Activated T-cell treated with anti-CD3 and anti-CD28 coated beads, Interleukin-2, amount 50 U/mL, for 48 hours (primary cell): Measurements from ENCODE around the gene ATP10A.

Source experiments
- DNase-seq, 2 experiments: peaks; one replicate each; pipeline ENCODE4 v3.0.0-alpha.2; 2020

Gene ATP10A

DNA sequence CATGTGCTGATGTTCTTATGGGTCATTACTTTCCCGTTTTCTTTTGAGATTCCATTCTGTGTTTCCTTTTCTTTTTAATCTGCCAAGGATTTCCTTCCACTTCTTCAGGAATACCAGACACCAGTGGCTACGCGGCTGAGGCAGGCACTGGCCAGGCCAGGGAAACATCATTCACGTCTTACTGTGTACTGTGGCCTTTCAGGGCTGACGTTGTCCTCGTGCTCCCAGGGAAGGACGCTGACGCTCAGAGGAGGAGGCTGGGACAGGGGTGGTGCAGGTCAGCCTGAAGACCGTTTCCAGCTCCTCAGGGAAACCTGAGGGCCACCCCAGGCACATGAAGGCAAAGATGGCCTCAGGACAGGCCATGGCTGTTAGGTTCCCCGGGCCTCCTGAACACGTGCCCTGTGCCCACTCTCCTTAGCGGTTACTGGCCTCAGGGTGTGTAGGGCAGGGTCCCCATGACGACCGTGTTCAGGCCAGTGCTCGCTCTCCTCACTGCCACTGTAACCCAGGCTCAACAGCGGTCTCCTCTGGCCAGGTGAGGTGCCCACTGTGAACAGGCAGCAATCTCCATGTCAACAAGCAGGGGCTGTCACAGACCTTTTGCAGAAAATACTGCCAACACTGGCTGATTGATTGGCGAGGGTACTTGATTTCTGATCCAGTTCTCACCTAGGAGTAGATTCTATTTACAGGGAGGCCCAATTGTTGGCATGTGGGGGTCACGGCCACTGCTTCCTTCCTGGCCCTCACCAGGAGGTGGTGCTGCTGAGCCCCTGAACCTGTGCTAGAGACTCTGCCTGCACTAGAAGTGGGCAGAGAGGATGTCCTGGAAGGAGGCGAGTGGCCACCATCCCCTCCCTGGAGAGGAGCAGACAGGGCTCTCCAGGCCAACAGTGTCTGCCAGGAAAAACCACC is 169.5 kb downstream of the ATP10A start:
- DNase-seq: peak; percentile 54 to 66

DNA sequence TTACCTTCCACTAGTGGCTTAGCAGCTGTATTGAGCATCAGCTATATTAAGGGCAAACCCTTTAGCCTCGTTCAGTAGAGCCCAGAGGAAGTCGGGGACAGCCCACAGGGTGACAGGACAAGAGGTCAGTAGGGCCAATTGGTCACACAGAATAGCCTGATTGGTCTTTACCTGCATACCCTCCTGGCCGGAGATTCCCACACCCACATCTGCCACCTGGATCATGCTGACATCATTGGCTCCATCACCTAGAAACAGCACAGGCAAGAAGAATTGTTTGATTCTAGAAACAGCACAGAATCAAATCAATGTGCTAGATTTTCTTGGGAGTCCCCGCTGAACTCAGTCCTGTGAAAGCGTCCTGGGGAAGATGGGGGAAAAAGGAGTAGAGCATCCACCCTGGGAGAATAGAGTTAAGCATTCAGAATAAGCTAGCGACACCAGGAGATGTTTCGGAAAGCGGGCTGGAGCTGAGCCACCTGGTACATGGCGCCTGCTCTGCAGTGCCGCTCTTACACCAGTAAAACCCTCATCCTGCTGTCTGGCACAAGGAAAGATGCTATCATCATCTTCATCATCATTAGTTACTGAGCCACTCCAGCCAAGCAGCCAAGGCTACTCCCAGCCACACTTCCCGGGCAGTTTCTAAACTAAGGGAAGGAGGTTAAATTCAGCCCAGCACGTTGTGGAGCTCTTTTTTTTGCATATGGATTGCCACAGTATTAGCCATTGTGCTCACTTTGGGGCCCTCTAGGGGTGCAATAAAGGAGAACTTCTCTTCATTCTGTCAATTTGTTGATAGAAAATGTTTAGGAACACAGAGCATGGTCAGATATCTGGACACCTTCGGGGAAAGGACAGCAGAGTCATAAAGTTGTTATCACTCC is 171.3 kb downstream of the ATP10A start:
- DNase-seq: no peak

DNA sequence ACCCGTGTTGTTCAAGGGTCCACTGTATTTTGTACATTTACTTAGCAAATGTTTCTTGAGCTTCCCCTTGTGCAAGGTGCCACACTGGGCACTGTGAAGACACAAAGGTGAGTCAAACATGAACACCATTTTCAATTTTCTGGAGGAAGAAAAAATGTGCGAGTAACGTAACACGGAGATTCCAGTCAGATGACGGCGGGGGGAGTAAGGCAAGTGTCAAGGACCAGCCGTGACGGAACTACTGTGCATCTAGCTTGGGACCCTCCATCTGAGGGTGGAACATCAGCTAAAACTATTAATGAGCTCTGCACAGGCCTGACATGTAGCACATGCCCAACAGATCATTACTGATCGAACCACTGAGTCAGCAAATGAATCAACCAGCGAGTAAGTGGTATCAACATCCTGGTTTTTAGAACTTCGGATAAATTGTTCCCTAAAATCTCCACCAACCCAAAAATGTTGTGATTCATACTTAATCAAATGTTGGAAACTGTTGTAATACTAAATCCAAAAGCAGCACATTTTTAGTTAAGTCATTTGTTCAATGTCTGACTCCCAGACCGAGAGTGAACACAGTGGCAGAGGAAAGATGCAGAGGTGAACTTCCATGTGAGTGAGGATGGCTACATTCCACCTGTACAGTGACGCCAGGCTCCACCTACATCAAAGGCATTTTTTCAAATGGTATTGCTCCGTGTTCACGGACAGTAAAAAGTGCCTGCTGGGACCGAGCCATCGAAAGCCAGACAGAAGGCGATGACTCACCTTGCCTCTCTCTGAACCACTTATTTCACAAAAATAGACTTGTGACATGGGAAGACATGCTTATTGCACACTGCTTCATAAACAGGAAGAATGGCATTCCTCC is 172.2 kb downstream of the ATP10A start:
- DNase-seq: no peak

DNA sequence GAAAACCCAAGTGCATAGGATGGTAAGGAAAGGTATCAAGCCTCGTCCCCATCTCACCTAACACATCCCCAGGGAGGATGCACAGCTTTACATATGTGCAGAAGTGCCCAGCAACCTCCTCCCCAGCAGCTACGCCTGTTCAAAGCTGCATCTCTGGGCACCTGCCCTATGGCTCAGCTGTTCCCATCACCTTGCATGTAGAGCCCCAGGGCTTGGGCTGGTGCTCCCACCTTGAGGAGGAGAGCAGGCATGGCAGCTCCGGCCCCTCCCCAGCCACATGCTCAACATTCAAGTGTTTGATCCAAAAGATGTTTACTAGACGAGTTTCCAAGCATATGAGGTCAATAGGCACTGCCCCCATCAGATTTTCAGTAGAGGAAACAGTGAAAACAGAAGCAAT is 173.5 kb downstream of the ATP10A start:
- no peak for DNase-seq

DNA sequence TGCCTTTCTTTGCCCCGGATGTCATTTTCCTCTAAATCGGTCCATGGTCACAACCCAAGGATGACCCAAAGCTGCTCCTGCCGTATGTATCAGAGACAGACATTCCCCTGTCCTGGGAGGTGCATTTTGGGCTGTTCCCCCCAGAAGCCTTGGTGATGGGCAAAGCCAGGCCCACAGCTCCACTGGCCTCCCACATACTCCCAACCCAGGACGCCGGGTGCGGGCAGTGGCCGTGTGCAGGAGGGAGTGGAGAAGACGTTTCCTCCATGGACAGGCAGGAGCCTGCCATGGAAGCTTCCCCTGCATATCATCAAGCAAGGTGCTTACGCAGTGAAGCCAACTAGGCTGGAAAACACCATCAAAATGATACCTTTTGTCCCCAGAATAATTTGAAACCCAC is 175.0 kb downstream of the ATP10A start:
- DNase-seq: no peak

DNA sequence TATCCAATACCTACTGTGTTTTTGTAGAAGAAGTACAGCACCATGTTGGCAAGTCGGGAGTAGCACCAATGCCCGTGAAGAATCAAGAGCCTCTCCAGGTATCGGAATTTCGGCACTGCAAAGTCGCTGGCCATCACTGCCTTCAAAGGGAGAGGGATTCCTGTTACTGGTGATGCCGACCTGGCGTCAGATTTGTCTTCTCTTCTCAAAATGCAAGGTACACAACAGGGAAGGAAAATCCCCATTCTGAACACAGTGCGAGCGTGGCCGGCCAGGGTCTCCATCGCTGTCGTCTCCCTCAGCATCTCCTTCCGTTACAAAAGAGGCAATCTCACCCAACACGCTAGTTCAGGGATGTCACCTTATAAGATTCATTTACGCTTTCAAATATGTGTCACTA is 175.4 kb downstream of the ATP10A start:
- no peak for DNase-seq

DNA sequence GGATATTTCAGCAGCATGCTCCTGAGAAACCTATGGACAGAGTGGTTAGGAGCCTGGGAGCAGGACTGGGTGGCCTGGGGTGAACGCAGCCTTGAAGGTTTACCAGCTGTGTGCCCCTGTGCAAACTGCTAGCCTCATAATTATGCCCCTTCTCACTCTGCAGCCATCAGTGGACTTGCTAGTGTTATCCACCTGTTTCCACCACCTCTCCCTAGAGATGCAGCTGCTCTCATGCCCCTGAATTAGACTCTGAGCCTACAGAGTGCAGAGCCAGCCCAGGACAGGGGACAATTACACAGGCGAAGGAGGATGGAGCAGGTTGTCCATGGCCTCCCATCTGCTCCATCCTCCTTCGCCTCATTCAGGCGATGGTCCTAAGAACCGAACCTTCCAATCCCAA is 175.9 kb downstream of the ATP10A start:
- DNase-seq: no peak

DNA sequence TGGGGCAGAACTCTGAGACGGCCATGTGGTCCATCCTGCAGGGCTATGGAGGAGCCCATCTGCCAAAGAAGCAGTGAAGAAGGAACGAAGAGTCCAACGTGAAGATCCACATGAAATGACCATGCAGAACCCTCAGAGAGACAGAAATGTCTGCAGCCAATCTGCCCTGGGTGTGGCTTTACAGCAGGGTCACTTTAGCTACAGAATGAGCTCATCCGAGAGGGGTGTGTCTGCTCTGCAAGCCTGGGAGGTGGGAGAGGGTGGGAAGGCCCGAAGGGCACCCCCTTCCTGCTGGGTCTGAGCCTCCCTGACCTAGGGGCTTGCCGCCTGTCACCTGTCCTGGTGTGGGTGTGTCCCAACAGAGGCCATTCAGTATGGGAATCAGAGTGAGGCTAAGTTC is 176.3 kb downstream of the ATP10A start:
- DNase-seq: no peak

DNA sequence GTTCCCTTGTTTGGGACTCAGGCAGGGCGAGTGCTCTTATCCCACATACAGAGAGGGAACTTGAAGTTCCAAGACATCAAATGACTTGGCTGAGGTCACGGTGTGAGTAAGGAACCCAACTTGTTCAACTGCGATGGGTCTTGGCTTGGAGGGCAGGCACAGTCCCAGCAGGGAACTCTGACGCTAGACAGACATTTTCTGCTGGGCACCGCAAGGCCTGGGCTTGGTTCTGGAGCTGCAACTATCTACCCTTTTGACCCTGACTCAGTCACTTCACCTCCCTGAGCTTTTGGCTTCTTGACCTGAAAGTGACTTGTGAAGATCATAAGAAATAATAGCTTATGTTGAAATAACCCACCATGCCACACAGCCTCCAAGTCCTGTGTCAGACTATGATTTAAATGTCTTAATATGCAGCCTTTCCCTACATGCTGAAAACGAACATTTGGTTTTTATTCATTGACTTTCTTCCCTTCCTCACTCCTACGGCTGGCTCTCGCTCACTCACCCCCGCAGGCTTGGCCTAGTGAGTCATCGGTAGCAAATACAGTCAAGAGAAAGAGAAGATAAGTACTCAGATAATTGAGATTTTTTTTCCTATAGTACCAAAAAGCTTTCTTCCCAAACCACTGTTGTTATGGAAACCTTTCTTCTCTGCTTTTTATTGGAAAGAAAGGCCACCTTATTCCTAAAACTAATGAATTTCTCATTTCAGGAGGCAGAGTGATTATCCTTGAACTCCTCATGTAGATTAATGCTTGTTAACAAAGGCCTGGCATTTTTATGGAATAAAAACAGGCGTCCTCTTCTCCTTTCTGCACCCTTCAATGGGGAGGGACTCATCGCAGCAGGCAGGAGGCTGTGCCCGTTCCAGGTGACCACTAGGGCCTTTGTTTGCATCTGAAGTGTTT is 178.4 kb downstream of the ATP10A start:
- DNase-seq: no peak

DNA sequence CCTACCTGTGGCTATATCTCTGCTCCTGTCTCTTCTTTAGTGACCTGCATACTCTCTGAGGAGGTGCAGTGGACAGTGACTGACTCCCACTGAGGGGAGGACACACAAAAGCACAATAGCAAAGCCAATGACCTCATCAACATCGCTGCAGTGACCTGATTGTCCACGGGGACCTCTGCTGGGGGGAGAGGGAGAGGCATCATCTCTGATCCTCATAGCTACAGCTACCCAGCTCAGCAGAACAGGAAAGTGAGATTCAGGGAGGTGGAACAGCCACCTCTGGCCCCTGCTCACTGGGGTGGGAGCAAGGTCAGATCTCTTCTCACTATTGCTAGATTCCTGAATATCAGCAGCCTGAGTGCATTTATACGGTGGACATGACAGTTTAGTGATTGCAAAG is 179.2 kb downstream of the ATP10A start:
- DNase-seq: no peak

DNA sequence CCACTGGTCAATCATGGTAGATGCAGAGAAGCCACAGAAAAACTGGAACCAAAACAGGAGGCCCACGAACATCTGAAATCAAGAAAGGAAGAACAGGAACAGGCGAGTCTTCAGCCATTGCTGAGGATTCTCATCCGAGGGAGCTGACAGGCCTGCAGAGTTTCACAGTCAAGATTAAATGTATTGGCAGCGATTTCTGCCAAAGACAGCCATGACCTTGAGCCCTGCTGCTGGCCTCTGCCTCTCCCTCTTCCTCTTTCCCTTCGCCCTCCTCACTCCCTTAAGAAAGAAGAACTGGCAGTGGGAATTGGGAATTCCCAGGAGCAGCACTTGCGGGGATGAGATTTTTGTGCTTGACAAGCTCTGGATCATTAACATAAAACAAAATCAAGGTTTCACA is 179.7 kb downstream of the ATP10A start:
- no peak for DNase-seq

DNA sequence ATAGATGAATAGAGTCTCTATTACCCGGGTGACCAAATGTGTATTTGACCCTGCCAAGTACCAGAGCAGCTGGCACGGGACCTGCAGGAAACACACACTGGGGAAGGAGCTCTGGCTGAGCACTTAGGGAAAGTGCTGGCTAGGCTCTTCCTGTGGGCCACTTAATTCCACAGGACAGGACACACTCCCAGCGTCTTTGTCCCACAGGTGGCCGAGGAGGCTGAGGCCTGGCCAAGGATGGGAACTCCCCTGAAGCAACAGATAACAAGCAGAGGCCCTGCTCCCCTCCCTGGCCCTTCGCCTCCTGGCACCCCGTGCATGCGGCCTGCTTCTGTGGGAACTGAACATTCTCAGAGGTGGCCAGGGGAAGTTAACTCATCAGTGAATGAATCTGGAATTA is 180.8 kb downstream of the ATP10A start:
- DNase-seq: no peak

DNA sequence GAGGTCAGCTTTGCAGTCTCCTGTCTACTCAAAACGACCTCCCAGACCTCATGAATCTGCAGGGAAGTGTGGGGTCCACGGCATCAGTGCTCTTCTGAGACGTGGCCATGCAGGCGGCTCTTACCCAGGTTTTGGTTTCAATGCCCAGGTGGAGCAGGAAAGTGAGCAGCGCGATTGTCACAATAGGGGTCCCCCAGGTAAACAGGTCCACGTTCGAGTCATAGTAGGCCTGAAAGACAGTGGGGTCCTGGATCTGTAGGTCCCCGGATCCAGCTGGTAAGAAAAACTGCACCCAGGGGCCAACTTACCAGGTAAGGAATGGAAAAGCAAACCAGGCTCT is 182.5 kb downstream of the ATP10A start:
- DNase-seq: no peak

DNA sequence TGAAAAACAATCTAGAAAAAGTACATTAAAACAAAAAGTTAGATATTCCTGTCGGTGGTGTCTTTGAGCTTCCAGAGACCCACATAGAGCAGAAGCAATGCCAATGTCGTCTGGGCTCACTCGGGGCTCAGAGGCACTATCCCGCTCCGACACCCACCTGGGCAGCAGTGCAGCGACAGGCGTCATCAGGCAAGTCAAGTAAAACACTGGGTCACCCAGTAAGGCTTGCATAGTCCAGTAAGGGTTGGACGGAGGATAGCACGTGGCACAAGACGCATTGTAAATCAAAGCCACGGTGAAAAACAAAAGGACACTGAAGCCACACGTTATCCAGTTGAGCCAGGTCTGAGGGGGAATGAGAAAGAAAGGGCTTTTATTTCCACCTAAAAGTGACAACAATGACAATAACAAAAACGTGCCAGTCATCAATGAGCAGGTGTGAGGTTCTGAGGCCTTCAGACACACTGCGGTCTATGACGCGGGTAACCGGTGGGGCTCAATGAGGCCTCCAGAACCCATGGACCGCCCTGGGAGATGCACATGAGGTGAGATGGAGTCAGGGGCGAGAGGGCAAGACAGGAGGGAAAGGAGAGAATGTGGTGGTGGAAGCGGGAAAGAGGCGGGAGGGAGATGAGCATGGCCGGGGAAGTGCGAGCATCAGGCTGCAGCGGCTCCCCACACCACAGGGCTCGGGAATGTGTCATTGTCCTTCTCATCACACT is 183.0 kb downstream of the ATP10A start:
- DNase-seq: no peak

DNA sequence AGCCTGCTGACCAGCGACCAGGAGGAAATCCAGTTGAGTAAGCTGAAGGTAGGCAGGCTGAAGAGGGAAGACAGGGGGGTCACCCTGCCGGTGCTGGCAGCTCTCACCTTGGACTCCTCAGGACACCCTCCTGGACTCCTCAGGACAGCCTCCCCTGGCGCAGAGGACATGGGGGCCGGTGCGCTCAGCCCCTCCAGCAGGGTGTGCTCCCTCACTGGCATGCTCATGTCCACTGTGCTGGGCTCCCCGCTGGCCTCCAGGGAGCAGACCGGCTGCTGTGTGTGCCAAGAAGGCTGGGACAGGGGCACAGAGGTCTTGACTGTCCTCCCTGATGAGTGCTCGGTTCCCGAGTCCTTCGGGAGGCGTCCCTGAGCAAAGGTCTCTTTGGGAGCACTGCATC is 183.6 kb downstream of the ATP10A start:
- DNase-seq: no peak

DNA sequence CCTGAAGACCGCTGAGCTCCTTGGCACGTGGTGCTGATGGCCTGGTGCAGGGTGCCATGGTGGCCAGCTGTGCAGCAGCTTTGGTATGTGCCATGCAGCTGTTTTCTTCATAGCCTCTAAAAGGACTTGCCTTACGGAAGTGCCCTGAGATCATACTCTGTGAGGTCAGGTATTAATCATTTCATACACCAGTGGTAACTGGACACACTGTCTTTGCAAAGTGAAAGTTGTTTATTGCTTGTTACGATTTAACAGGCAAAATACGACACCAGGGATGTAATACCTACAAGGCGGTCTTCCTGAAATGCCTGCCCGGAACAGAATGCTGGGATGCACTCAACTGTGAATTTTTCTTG is 184.6 kb downstream of the ATP10A start:
- no peak for DNase-seq

DNA sequence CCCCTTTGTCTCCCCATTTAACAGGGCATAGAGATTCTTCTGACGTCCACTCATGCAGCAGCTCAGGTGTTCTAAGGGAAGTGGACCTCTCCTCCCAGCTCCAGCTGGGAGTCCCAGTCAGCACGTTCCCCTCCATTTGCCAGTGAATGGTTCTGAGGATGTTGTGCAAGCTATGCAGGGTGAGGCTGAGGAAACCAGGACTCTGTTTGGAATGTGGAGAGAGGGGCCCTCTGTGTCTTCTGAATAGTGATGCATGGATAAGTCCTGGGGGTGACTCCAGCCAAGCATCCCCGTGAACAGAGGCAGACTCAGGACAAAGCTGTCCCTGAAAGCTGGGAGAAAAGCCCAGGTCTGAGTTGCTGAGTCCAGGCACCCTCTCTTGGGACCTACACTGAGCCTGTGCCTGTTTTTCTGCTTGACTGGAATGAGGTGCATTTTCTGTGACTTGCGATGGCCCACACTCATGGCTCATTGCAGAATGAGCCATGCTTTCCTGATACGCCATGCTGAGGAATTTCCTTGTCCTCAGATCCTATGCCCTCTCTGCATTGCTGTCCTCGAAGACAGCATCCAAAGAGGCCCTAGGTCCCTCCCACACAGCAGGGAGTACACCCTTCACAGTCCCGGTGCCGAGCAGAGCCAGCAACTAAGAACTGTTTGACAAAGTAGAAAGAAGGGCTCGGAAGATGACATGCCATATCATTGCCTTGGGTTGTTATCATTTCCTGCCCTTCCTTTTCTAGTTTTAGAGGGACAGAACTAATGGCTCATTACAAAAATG is 185.2 kb downstream of the ATP10A start:
- no peak for DNase-seq

DNA sequence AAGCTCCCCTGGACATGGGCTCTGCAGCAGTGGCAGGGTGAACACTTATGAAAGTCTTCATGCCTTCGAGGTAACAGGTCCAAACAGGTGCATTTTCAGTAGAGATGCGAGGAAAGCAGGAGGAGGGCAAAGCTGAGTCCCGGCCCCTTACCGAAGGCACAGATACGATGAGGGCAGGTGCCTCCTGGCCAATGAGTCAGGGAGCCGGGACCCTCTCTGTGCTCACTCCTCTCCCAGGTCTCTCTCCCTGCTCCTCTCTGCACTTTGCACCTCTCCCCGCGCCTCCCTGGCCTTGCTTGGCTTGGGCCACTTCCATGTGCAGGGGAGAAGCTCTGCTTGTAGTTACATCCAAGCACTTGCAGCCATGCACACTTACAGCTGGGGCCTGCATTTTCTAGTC is 187.1 kb downstream of the ATP10A start:
- no peak for DNase-seq

DNA sequence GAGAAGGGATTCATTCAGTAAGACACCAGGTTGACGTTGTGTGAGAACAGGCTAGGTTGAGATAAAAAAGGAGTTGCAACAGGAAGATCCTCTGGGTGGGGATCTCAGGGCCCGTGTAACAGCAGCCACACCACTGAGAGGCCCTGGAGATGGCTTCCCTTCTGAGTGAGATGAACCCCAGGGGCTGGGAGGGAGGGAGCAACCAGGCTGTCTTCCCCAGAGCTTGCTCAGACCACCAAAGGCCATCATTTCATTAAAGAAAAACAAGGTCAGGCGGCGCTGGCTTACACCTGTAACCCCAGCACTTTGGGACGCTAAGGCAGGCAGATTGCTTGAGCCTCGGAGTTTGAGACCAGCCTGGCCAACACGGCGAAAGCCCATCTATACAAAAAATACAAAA is 187.7 kb downstream of the ATP10A start:
- no peak for DNase-seq

DNA sequence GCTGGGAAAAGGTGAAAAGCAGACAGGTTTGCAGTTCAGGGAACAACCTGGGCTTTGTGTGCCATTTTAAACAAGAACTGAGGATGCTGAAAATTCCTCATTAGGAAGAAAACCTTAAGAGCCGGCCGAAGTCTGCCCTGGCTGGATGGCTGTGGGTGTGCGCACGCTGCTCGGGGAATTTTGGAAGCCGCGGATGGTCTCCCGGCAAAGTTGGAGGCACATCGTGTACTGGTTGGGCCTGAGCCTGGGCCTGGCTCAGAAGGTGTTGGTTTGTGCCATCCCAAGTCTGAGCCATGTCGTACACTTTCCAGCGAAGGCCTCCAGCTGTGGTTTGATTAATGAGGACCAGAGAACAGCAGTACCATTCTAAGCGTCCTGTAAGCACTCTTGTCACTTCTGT is 188.2 kb downstream of the ATP10A start:
- no peak for DNase-seq

DNA sequence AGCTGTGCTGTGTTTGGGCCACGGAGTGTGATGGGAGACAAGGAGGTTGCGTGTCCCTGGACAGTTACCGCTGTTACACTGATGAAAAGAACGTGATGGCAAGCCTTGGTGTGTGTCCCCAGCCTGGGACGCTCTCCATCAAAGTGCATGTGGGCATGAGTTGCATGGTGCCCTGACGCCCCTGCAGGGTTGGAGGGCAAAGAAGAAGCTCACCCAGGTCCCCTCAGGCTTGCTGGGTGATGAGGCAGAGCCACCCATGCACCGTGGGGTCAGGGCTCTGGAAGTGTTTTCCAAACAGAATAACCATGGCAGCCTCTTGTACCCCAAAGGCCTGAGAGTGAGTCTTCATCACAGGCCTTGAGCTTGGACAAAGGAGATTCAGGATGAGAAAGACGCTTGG is 189.2 kb downstream of the ATP10A start:
- DNase-seq: no peak
